ENCODE results near the gene OR1Q1. TPM values are rescaled to one million over a fixed set of nuclear protein-coding genes. Genes with fewer than 3 reads are reported as not detected.

Gene OR1Q1
- not detected for polyA plus RNA-seq (2013, experiment 1 of 2)
- polyA plus RNA-seq (2013, experiment 2 of 2), result not detected

GRCh38 chr9:122614362-122614761 is at the start of gene OR1Q1:
Gene OR1Q1 (plus strand): TSS chr9:122614738. CDS start chr9:122614738, 0 bp downstream.
- WGBS, 2 donors (ENCODE audit: extremely low coverage in 2 of 2, insufficient read length in 2 of 2, insufficient replicate concordance in 1 of 2), result no CpG with 5 or more reads among the region's 1 CpG
- Histone ChIP-seq H4K8ac (ENCODE audit: low read depth, low read length) (no peak within 1 kb of the TSS), H3K27ac (replicated peaks; ENCODE audit: low read length) (no peak within 1 kb of the TSS), H3K9me3 (replicated peaks in 1 of 2; ENCODE audit: control insufficient read depth in 2 of 2, insufficient read depth in 1 of 2, low read depth in 1 of 2, low read length in 2 of 2) (peaks cover 0 to 18% of the 10 kb centered on the region in 2 donors), H2AK5ac (ENCODE audit: low read depth, low read length) (no peak within 1 kb of the TSS), H2BK12ac (ENCODE audit: low read length) (no peak within 1 kb of the TSS), H3K18ac (ENCODE audit: low read length) (no peak within 1 kb of the TSS), H4K91ac (ENCODE audit: low read depth, low read length, poor library complexity) (no peak within 1 kb of the TSS), H3K9ac (ENCODE audit: low read depth, low read length, poor library complexity) (no peak within 1 kb of the TSS), H3K4me2 (ENCODE audit: insufficient read depth, low read length, poor library complexity, severe bottlenecking) (no peak within 1 kb of the TSS), H2BK120ac (ENCODE audit: low read depth, low read length) (no peak within 1 kb of the TSS), H2AFZ (ENCODE audit: low read length) (no peak within 1 kb of the TSS), H3K4ac (ENCODE audit: low read length) (no peak within 1 kb of the TSS), H3K36me3 (replicated peaks in 1 of 2; ENCODE audit: control insufficient read depth in 2 of 2, insufficient read depth in 2 of 2, low read length in 2 of 2) (no peaks in the 10 kb centered on the region), H2BK5ac (ENCODE audit: low read length) (no peak within 1 kb of the TSS), H3K4me1 (ENCODE audit: control insufficient read depth in 2 of 2, insufficient read depth in 1 of 2, low read depth in 1 of 2, low read length in 2 of 2) (no peaks in the 10 kb centered on the region), H3K14ac (ENCODE audit: low read length) (no peak within 1 kb of the TSS), H2BK15ac (ENCODE audit: low read length) (no peak within 1 kb of the TSS), H3K27me3 (ENCODE audit: control insufficient read depth in 3 of 3, insufficient read depth in 3 of 3, low read depth in 1 of 3, low read length in 3 of 3) (peaks cover 0 to 2% (median 0%) of the 10 kb centered on the region in 3 experiments), H3K4me3 (ENCODE audit: low read length in 2 of 2) (peak within 1 kb of the TSS in 1 of 2 donors; percentile 30), H3K79me1 (ENCODE audit: low read depth, low read length) (no peaks in the 10 kb centered on the region), H3K23ac (ENCODE audit: low read depth, low read length, poor library complexity) (no peak within 1 kb of the TSS)
- no peak for DNase-seq (ENCODE audit: low spot score)

GRCh38 chr9:122567901-122568300 is 46.6 kb upstream of the OR1Q1 start:
- no peak overlapping the region for H2AK5ac ChIP-seq (ENCODE audit: low read depth, low read length)
- H2BK5ac ChIP-seq (ENCODE audit: low read length), result no peak overlapping the region
- no peak overlapping the region for H3K4ac ChIP-seq (ENCODE audit: low read length)
- peaks cover 0 to 26% of the 10 kb centered on the region in 2 donors for H3K9me3 ChIP-seq (replicated peaks in 1 of 2; ENCODE audit: control insufficient read depth in 2 of 2, insufficient read depth in 1 of 2, low read depth in 1 of 2, low read length in 2 of 2)
- H2BK15ac ChIP-seq (ENCODE audit: low read length), result no peak overlapping the region
- no peaks in the 10 kb centered on the region for H3K79me1 ChIP-seq (ENCODE audit: low read depth, low read length)
- no peak overlapping the region for H2BK120ac ChIP-seq (ENCODE audit: low read depth, low read length)
- no peaks in the 10 kb centered on the region for H3K4me1 ChIP-seq (ENCODE audit: control insufficient read depth in 2 of 2, insufficient read depth in 1 of 2, low read depth in 1 of 2, low read length in 2 of 2)
- H3K14ac ChIP-seq (ENCODE audit: low read length), result no peak overlapping the region
- H4K91ac ChIP-seq (ENCODE audit: low read depth, low read length, poor library complexity), result no peak overlapping the region
- H3K36me3 ChIP-seq (replicated peaks in 1 of 2; ENCODE audit: control insufficient read depth in 2 of 2, insufficient read depth in 2 of 2, low read length in 2 of 2), result no peaks in the 10 kb centered on the region
- no peak overlapping the region for H3K18ac ChIP-seq (ENCODE audit: low read length)
- no peak overlapping the region for H3K4me2 ChIP-seq (ENCODE audit: insufficient read depth, low read length, poor library complexity, severe bottlenecking)
- no peak overlapping the region for H2BK12ac ChIP-seq (ENCODE audit: low read length)
- H4K8ac ChIP-seq (ENCODE audit: low read depth, low read length), result no peak overlapping the region
- H3K4me3 ChIP-seq (ENCODE audit: low read length in 2 of 2), result no peak overlapping the region
- H3K9ac ChIP-seq (ENCODE audit: low read depth, low read length, poor library complexity), result no peak overlapping the region
- no peak overlapping the region for H3K27ac ChIP-seq (replicated peaks; ENCODE audit: low read length)
- WGBS, 2 donors (ENCODE audit: extremely low coverage in 2 of 2, insufficient read length in 2 of 2, insufficient replicate concordance in 1 of 2), result no CpG with 5 or more reads among the region's 4 CpGs
- H2AFZ ChIP-seq (ENCODE audit: low read length), result no peak overlapping the region
- H3K23ac ChIP-seq (ENCODE audit: low read depth, low read length, poor library complexity), result no peak overlapping the region
- no peaks in the 10 kb centered on the region for H3K27me3 ChIP-seq (ENCODE audit: control insufficient read depth in 3 of 3, insufficient read depth in 3 of 3, low read depth in 1 of 3, low read length in 3 of 3)
- DNase-seq (ENCODE audit: low spot score), result no peak

GRCh38 chr9:122572456-122572855 is 42.1 kb upstream of the OR1Q1 start:
- Histone ChIP-seq H3K14ac (ENCODE audit: low read length) (no peak overlapping the region), H2BK15ac (ENCODE audit: low read length) (no peak overlapping the region), H3K4ac (ENCODE audit: low read length) (no peak overlapping the region), H3K4me3 (ENCODE audit: low read length in 2 of 2) (no peak overlapping the region), H4K8ac (ENCODE audit: low read depth, low read length) (no peak overlapping the region), H3K4me1 (ENCODE audit: control insufficient read depth in 2 of 2, insufficient read depth in 1 of 2, low read depth in 1 of 2, low read length in 2 of 2) (no peaks in the 10 kb centered on the region), H3K4me2 (ENCODE audit: insufficient read depth, low read length, poor library complexity, severe bottlenecking) (no peak overlapping the region), H3K18ac (ENCODE audit: low read length) (no peak overlapping the region), H2AFZ (ENCODE audit: low read length) (no peak overlapping the region), H2BK5ac (ENCODE audit: low read length) (no peak overlapping the region), H3K27me3 (ENCODE audit: control insufficient read depth in 3 of 3, insufficient read depth in 3 of 3, low read depth in 1 of 3, low read length in 3 of 3) (no peaks in the 10 kb centered on the region), H3K79me1 (ENCODE audit: low read depth, low read length) (no peaks in the 10 kb centered on the region), H3K23ac (ENCODE audit: low read depth, low read length, poor library complexity) (no peak overlapping the region), H2BK12ac (ENCODE audit: low read length) (no peak overlapping the region), H2BK120ac (ENCODE audit: low read depth, low read length) (no peak overlapping the region), H2AK5ac (ENCODE audit: low read depth, low read length) (no peak overlapping the region), H3K9ac (ENCODE audit: low read depth, low read length, poor library complexity) (no peak overlapping the region), H3K36me3 (replicated peaks in 1 of 2; ENCODE audit: control insufficient read depth in 2 of 2, insufficient read depth in 2 of 2, low read length in 2 of 2) (no peaks in the 10 kb centered on the region), H4K91ac (ENCODE audit: low read depth, low read length, poor library complexity) (no peak overlapping the region), H3K27ac (replicated peaks; ENCODE audit: low read length) (no peak overlapping the region), H3K9me3 (replicated peaks in 1 of 2; ENCODE audit: control insufficient read depth in 2 of 2, insufficient read depth in 1 of 2, low read depth in 1 of 2, low read length in 2 of 2) (peaks cover 0 to 20% of the 10 kb centered on the region in 2 donors)
- DNase-seq (ENCODE audit: low spot score), result no peak
- no CpG with 5 or more reads among the region's 2 CpGs for WGBS, 2 donors (ENCODE audit: extremely low coverage in 2 of 2, insufficient read length in 2 of 2, insufficient replicate concordance in 1 of 2)

GRCh38 chr9:122579874-122580273 is 34.7 kb upstream of the OR1Q1 start:
- Histone ChIP-seq H2BK120ac (ENCODE audit: low read depth, low read length) (no peak overlapping the region), H2AK5ac (ENCODE audit: low read depth, low read length) (no peak overlapping the region), H2BK5ac (ENCODE audit: low read length) (no peak overlapping the region), H3K4me3 (ENCODE audit: low read length in 2 of 2) (no peak overlapping the region), H4K8ac (ENCODE audit: low read depth, low read length) (no peak overlapping the region), H3K4me1 (ENCODE audit: control insufficient read depth in 2 of 2, insufficient read depth in 1 of 2, low read depth in 1 of 2, low read length in 2 of 2) (no peaks in the 10 kb centered on the region), H3K18ac (ENCODE audit: low read length) (no peak overlapping the region), H3K23ac (ENCODE audit: low read depth, low read length, poor library complexity) (no peak overlapping the region), H2BK15ac (ENCODE audit: low read length) (no peak overlapping the region), H3K27ac (replicated peaks; ENCODE audit: low read length) (no peak overlapping the region), H2BK12ac (ENCODE audit: low read length) (no peak overlapping the region), H3K36me3 (replicated peaks in 1 of 2; ENCODE audit: control insufficient read depth in 2 of 2, insufficient read depth in 2 of 2, low read length in 2 of 2) (no peaks in the 10 kb centered on the region), H3K9ac (ENCODE audit: low read depth, low read length, poor library complexity) (no peak overlapping the region), H3K4me2 (ENCODE audit: insufficient read depth, low read length, poor library complexity, severe bottlenecking) (no peak overlapping the region), H4K91ac (ENCODE audit: low read depth, low read length, poor library complexity) (no peak overlapping the region), H3K79me1 (ENCODE audit: low read depth, low read length) (no peaks in the 10 kb centered on the region), H2AFZ (ENCODE audit: low read length) (no peak overlapping the region), H3K4ac (ENCODE audit: low read length) (no peak overlapping the region), H3K27me3 (ENCODE audit: control insufficient read depth in 3 of 3, insufficient read depth in 3 of 3, low read depth in 1 of 3, low read length in 3 of 3) (no peaks in the 10 kb centered on the region), H3K14ac (ENCODE audit: low read length) (no peak overlapping the region), H3K9me3 (replicated peaks in 1 of 2; ENCODE audit: control insufficient read depth in 2 of 2, insufficient read depth in 1 of 2, low read depth in 1 of 2, low read length in 2 of 2) (peaks cover 0 to 1% of the 10 kb centered on the region in 2 donors)
- DNase-seq (ENCODE audit: low spot score), result no peak
- no CpG with 5 or more reads among the region's 5 CpGs for WGBS, 2 donors (ENCODE audit: extremely low coverage in 2 of 2, insufficient read length in 2 of 2, insufficient replicate concordance in 1 of 2)
